Muscle layer of duodenum (tissue), 2 donors: ENCODE results near the gene FGGY.

Experiments used
- H3K27ac ChIP-seq: one replicate; pipeline ENCODE4 v1.7.0; 2013; ENCODE audit warnings: mild to moderate bottlenecking, low read length
- H3K27me3 ChIP-seq: one replicate; pipeline ENCODE4 v1.7.0; 2013; ENCODE audit warnings: low read depth, mild to moderate bottlenecking, control low read depth, low read length
- H3K36me3 ChIP-seq, 2 donors: one replicate each; pipeline ENCODE4 v1.7.0; 2013; ENCODE audit warnings: low read length in 2 of 2, control low read depth in 1 of 2, mild to moderate bottlenecking in 1 of 2; ENCODE audit not compliant: insufficient read depth in 2 of 2, control insufficient read depth in 1 of 2
- H3K4me1 ChIP-seq, 2 donors: one replicate each; pipeline ENCODE4 v1.7.0; 2013; ENCODE audit warnings: low read length in 2 of 2, mild to moderate bottlenecking in 2 of 2, control low read depth in 1 of 2, moderate library complexity in 1 of 2; ENCODE audit not compliant: insufficient read depth in 2 of 2, control insufficient read depth in 1 of 2
- H3K4me3 ChIP-seq, 2 donors: one replicate each; pipeline ENCODE4 v1.7.0; 2013; ENCODE audit warnings: low read length in 2 of 2, low read depth in 1 of 2, mild to moderate bottlenecking in 1 of 2
- H3K9me3 ChIP-seq, 2 donors: one replicate each; pipeline ENCODE4 v1.7.0; 2013; ENCODE audit warnings: low read length in 2 of 2, control low read depth in 1 of 2, mild to moderate bottlenecking in 1 of 2; ENCODE audit not compliant: control insufficient read depth in 1 of 2
- donor health status: healthy.

FGGY gene

GRCh38 chr1:59478822-59479221 is 181.9 kb downstream of the FGGY start:
- Histone ChIP-seq H3K27me3 (no peaks in the 10 kb centered on the region), H3K27ac (no peak overlapping the region), H3K4me3 (no peak overlapping the region), H3K36me3 (no peaks in the 10 kb centered on the region), H3K4me1 (no peaks in the 10 kb centered on the region), H3K9me3 (no peaks in the 10 kb centered on the region)

GRCh38 chr1:59480188-59480888 is 183.4 kb downstream of the FGGY start:
- peaks cover 0 to 7% of the 10 kb centered on the region in 2 donors for H3K4me1 ChIP-seq
- no peak overlapping the region for H3K4me3 ChIP-seq
- H3K27me3 ChIP-seq, result no peaks in the 10 kb centered on the region
- no peak overlapping the region for H3K27ac ChIP-seq
- no peaks in the 10 kb centered on the region for H3K9me3 ChIP-seq
- H3K36me3 ChIP-seq, result no peaks in the 10 kb centered on the region

- no peaks in the 10 kb centered on the region for H3K36me3 ChIP-seq
- peaks cover 0 to 7% of the 10 kb centered on the region in 2 donors for H3K4me1 ChIP-seq
- no peaks in the 10 kb centered on the region for H3K9me3 ChIP-seq
- H3K4me3 ChIP-seq, result no peak overlapping the region
- H3K27ac ChIP-seq, result no peak overlapping the region
- H3K27me3 ChIP-seq, result no peaks in the 10 kb centered on the region
Measured at GRCh38 chr1:59481881-59482505, 185.1 kb downstream of the FGGY start.

GRCh38 chr1:59482986-59483385 is 186.1 kb downstream of the FGGY start:
- no peaks in the 10 kb centered on the region for H3K27me3 ChIP-seq
- H3K9me3 ChIP-seq, result no peaks in the 10 kb centered on the region
- peaks cover 0 to 7% of the 10 kb centered on the region in 2 donors for H3K4me1 ChIP-seq
- no peak overlapping the region for H3K4me3 ChIP-seq
- H3K27ac ChIP-seq, result no peak overlapping the region
- H3K36me3 ChIP-seq, result no peaks in the 10 kb centered on the region

- no peaks in the 10 kb centered on the region for H3K36me3 ChIP-seq
- no peak overlapping the region for H3K27ac ChIP-seq
- H3K27me3 ChIP-seq, result no peaks in the 10 kb centered on the region
- H3K4me1 ChIP-seq, result peaks cover 0 to 7% of the 10 kb centered on the region in 2 donors
- no peaks in the 10 kb centered on the region for H3K9me3 ChIP-seq
- no peak overlapping the region for H3K4me3 ChIP-seq
Measured at GRCh38 chr1:59484096-59484495, 187.2 kb downstream of the FGGY start.

- H3K27me3 ChIP-seq, result no peaks in the 10 kb centered on the region
- no peaks in the 10 kb centered on the region for H3K36me3 ChIP-seq
- no peak overlapping the region for H3K4me3 ChIP-seq
- no peaks in the 10 kb centered on the region for H3K9me3 ChIP-seq
- H3K27ac ChIP-seq, result no peak overlapping the region
- H3K4me1 ChIP-seq, result peaks cover 0 to 7% of the 10 kb centered on the region in 2 donors
Measured at GRCh38 chr1:59485171-59485570, 188.3 kb downstream of the FGGY start.

- H3K27ac ChIP-seq, result no peak overlapping the region
- no peaks in the 10 kb centered on the region for H3K27me3 ChIP-seq
- peaks cover 0 to 7% of the 10 kb centered on the region in 2 donors for H3K4me1 ChIP-seq
- H3K36me3 ChIP-seq, result no peaks in the 10 kb centered on the region
- H3K4me3 ChIP-seq, result no peak overlapping the region
- no peaks in the 10 kb centered on the region for H3K9me3 ChIP-seq
Measured at GRCh38 chr1:59485949-59486348, 189.1 kb downstream of the FGGY start.

- peaks cover 0 to 7% of the 10 kb centered on the region in 2 donors for H3K4me1 ChIP-seq
- H3K27me3 ChIP-seq, result no peaks in the 10 kb centered on the region
- H3K27ac ChIP-seq, result no peak overlapping the region
- H3K4me3 ChIP-seq, result no peak overlapping the region
- no peaks in the 10 kb centered on the region for H3K9me3 ChIP-seq
- H3K36me3 ChIP-seq, result no peaks in the 10 kb centered on the region
Measured at GRCh38 chr1:59486615-59487014, 189.7 kb downstream of the FGGY start.

GRCh38 chr1:59487335-59488031 is 190.6 kb downstream of the FGGY start:
- H3K9me3 ChIP-seq, result no peaks in the 10 kb centered on the region
- no peak overlapping the region for H3K27ac ChIP-seq
- H3K4me1 ChIP-seq, result peaks cover 0 to 7% of the 10 kb centered on the region in 2 donors
- H3K36me3 ChIP-seq, result no peaks in the 10 kb centered on the region
- H3K27me3 ChIP-seq, result no peaks in the 10 kb centered on the region
- H3K4me3 ChIP-seq, result no peak overlapping the region

GRCh38 chr1:59492500-59492899 is 195.6 kb downstream of the FGGY start:
- H3K4me1 ChIP-seq, result no peaks in the 10 kb centered on the region
- H3K36me3 ChIP-seq, result no peaks in the 10 kb centered on the region
- H3K9me3 ChIP-seq, result no peaks in the 10 kb centered on the region
- no peaks in the 10 kb centered on the region for H3K27me3 ChIP-seq
- H3K4me3 ChIP-seq, result no peak overlapping the region
- H3K27ac ChIP-seq, result no peak overlapping the region

GRCh38 chr1:59494145-59494833 is 197.4 kb downstream of the FGGY start:
- Histone ChIP-seq H3K4me3 (no peak overlapping the region), H3K36me3 (no peaks in the 10 kb centered on the region), H3K27ac (no peak overlapping the region), H3K4me1 (peaks cover 7 to 8% of the 10 kb centered on the region in 2 donors), H3K27me3 (no peaks in the 10 kb centered on the region), H3K9me3 (no peaks in the 10 kb centered on the region)
